T-helper 1 cell treated with Interleukin-12 subunit alpha and Interleukin-12 subunit beta and Interleukin-4 antibody, amounts not matched to agents 30 ng/mL and 1 ng/mL, for 36 hours (primary cell): ENCODE data around the gene MYOG. TPM values are rescaled to one million over a fixed set of nuclear protein-coding genes. Genes with fewer than 3 reads are reported as not detected.

Experiments
- intact Hi-C: fragments of 100-400 bp; cut with micrococcal nuclease; formaldehyde crosslinking; loops from one replicate; pipeline ENCODE4 v1.15.1; 2024
- total RNA-seq: library from RNA; stranded (reverse); gene quantifications from 2 replicates; pipeline ENCODE4 v1.2.3, GENCODE V29; 2022

The MYOG gene
- total RNA-seq, 1 donor from 2014 or later, result not detected

- intact Hi-C loops, result loop anchor here (1.0 kb wide), 1 partner anchor 98 kb away; no protein-coding TSS in a partner anchor
Observed at GRCh38 chr1:203117611-203118575, 32.1 kb upstream of the MYOG start.

- intact Hi-C loops, result no loop called here
Observed at GRCh38 chr1:203116091-203116820, 30.4 kb upstream of the MYOG start.

GRCh38 chr1:203114202-203114601 lies 28.4 kb upstream of the MYOG start:
- intact Hi-C loops, result no loop called here

- intact Hi-C loops, result no loop called here
Observed at GRCh38 chr1:203113308-203113707, 27.5 kb upstream of the MYOG start.

- intact Hi-C loops, result no loop called here
Observed at GRCh38 chr1:203112475-203112874, 26.7 kb upstream of the MYOG start.

- intact Hi-C loops, result no loop called here
Observed at GRCh38 chr1:203104789-203105390, 19.1 kb upstream of the MYOG start.

- intact Hi-C loops, result no loop called here
Observed at GRCh38 chr1:203103829-203104495, 18.1 kb upstream of the MYOG start.

GRCh38 chr1:203103216-203103615 lies 17.4 kb upstream of the MYOG start:
- intact Hi-C loops, result no loop called here

GRCh38 chr1:203101813-203102634 lies 16.2 kb upstream of the MYOG start:
- intact Hi-C loops, result no loop called here

- intact Hi-C loops, result no loop called here
Observed at GRCh38 chr1:203100516-203100869, 14.7 kb upstream of the MYOG start.

- intact Hi-C loops, result no loop called here
Observed at GRCh38 chr1:203099805-203100515, 14.1 kb upstream of the MYOG start.

- intact Hi-C loops, result no loop called here
Observed at GRCh38 chr1:203098914-203099520, 13.2 kb upstream of the MYOG start.

- intact Hi-C loops, result no loop called here
Observed at GRCh38 chr1:203098445-203098844, 12.6 kb upstream of the MYOG start.

- intact Hi-C loops, result no loop called here
Observed at GRCh38 chr1:203097001-203097400, 11.2 kb upstream of the MYOG start.

- intact Hi-C loops, result no loop called here
Observed at GRCh38 chr1:203096566-203096965, 10.8 kb upstream of the MYOG start.

GRCh38 chr1:203095061-203095690 lies 9.4 kb upstream of the MYOG start:
- intact Hi-C loops, result no loop called here

- intact Hi-C loops, result no loop called here
Observed at GRCh38 chr1:203093754-203094410, 8.1 kb upstream of the MYOG start.

GRCh38 chr1:203091761-203092330 lies 6.0 kb upstream of the MYOG start:
- intact Hi-C loops, result no loop called here
